K562 (cell line): Measurements from ENCODE around the gene ADAMTS20. TPM values are rescaled to one million over a fixed set of nuclear protein-coding genes. Genes with fewer than 3 reads are reported as not detected.

Source experiments
- ATAC-seq: fragments of 200-7000 bp; cut with Tn5 transposase; 3 replicates; pipeline ENCODE4 v1.9.1; 2020; ENCODE audit warnings: moderate library complexity
- BruUV-seq: library from RNA; stranded (reverse); fragments of 400-500 nt; replicated peaks from 2 replicates; lab custom pipeline; 2021; lab: Mats Ljungman, UMichigan
- CTCF ChIA-PET: fragments of 300-600 bp; formaldehyde crosslinking; extraction: SDS; loops from one replicate; lab custom pipeline; 2021; ENCODE audit warnings: low intra/inter-chr PET ratio; lab: Yijun Ruan, JAX
- POLR2A ChIA-PET: fragments of 300-600, 350-650 bp; sonication (Branson Sonifier 250); formaldehyde crosslinking; extraction: SDS; loops from one replicate; lab custom pipeline; 2021; ENCODE audit warnings: antibody characterized with exemption, inconsistent platforms; lab: Yijun Ruan, JAX
- DNase-seq, 4 experiments: peaks; one replicate each; pipeline versions ENCODE4 v3.0.0 to v3.0.0-alpha.2; 2011 to 2018; ENCODE audit warnings: low spot score in 3 of 4, mixed read lengths in 3 of 4; ENCODE audit errors: extremely low read depth in 1 of 4
- FAIRE-seq: peaks from 2 replicates; lab custom pipeline; 2011; peaks lifted over from hg19 to GRCh38; lab: Jason Lieb, UNC
- H2AFZ ChIP-seq: 2 replicates; pipeline ENCODE4 v1.6.0; 2011; ENCODE audit warnings: low read depth, low read length, control low read depth, inconsistent platforms
- H3K27ac ChIP-seq: fragments of 200-600 bp; 3 replicates; pipeline ENCODE4 v1.8.0; 2011; ENCODE audit warnings: low read depth, mild to moderate bottlenecking, control low read depth, inconsistent platforms, low read length, moderate library complexity, mixed read lengths; ENCODE audit errors: extremely low read depth
- H3K27me3 ChIP-seq, 2 experiments: fragments of 300-600 bp in 1 of 2; 2 replicates in 1 of 2; 3 replicates in 1 of 2; pipeline versions ENCODE4 v1.6.0 to v1.8.0; 2011; ENCODE audit warnings: inconsistent platforms in 2 of 2, low read length in 2 of 2, mild to moderate bottlenecking in 1 of 2, mixed read lengths in 1 of 2, moderate library complexity in 1 of 2; ENCODE audit not compliant: control insufficient read depth in 2 of 2, insufficient read depth in 2 of 2
- H3K36me3 ChIP-seq: fragments of 300-600 bp; 3 replicates; pipeline ENCODE4 v1.8.0; 2011; ENCODE audit warnings: mild to moderate bottlenecking, low read length, inconsistent platforms; ENCODE audit not compliant: control insufficient read depth, insufficient read depth
- H3K4me1 ChIP-seq, 2 experiments: fragments of 200-600 bp in 1 of 2; replicated peaks in 1 of 2; 2 replicates in 1 of 2; 3 replicates in 1 of 2; pipeline versions ENCODE4 v1.5.1 to v1.8.0; 2011; ENCODE audit warnings: inconsistent platforms in 2 of 2, low read length in 2 of 2, mild to moderate bottlenecking in 1 of 2, mixed read lengths in 1 of 2, moderate library complexity in 1 of 2; ENCODE audit not compliant: control insufficient read depth in 2 of 2, insufficient read depth in 2 of 2
- H3K4me2 ChIP-seq: 2 replicates; pipeline ENCODE4 v1.6.1; 2011; ENCODE audit warnings: low read length, control low read depth, inconsistent platforms, mixed read lengths; ENCODE audit not compliant: insufficient read depth
- H3K4me3 ChIP-seq: fragments of 200-600 bp; sonication (generic), shearing (Covaris generic); 2 replicates; pipeline ENCODE4 v1.5.1; 2016; ENCODE audit warnings: control low read depth, inconsistent platforms
- H3K79me2 ChIP-seq: fragments of 200-600 bp; 3 replicates; pipeline ENCODE4 v1.8.0; 2011; ENCODE audit warnings: low read length, inconsistent platforms; ENCODE audit not compliant: control insufficient read depth, insufficient read depth
- H3K9ac ChIP-seq, 2 experiments: 2 replicates each; pipeline versions ENCODE4 v1.6.0 to v1.6.1; 2011; ENCODE audit warnings: low read depth in 2 of 2, low read length in 2 of 2, control low read depth in 1 of 2, inconsistent platforms in 1 of 2, mild to moderate bottlenecking in 1 of 2, mixed read lengths in 1 of 2; ENCODE audit not compliant: insufficient read depth in 1 of 2
- H3K9me1 ChIP-seq: one replicate; pipeline ENCODE4 v1.6.0; 2011; ENCODE audit warnings: inconsistent platforms, mild to moderate bottlenecking, low read length, moderate library complexity; ENCODE audit not compliant: control insufficient read depth, insufficient read depth
- H3K9me3 ChIP-seq: replicated peaks from 2 replicates; pipeline ENCODE4 v1.5.1; 2011; ENCODE audit warnings: low read depth, low read length, inconsistent platforms; ENCODE audit not compliant: control insufficient read depth, insufficient read depth
- H4K20me1 ChIP-seq: replicated peaks from 2 replicates; pipeline ENCODE4 v1.6.1; 2011; ENCODE audit warnings: low read length, inconsistent platforms, mixed read lengths; ENCODE audit not compliant: control insufficient read depth, insufficient read depth
- ATF6 ChIP-seq: sonication (generic); formaldehyde crosslinking; IDR thresholded peaks from 2 replicates; pipeline ENCODE4 v1.4.0; 2020; ENCODE audit warnings: mild to moderate bottlenecking, missing genetic modification reagents
- COPS2 ChIP-seq: fragments of 450-650 bp; conservative IDR thresholded peaks from 2 replicates; pipeline ENCODE4 v1.6.1; 2016; ENCODE audit warnings: mild to moderate bottlenecking, moderate library complexity
- ERF ChIP-seq: fragments of 450-650 bp; formaldehyde crosslinking; IDR thresholded peaks from 2 replicates; pipeline ENCODE4 v1.4.0; 2020; ENCODE audit warnings: mild to moderate bottlenecking, mixed read lengths
- GATAD2A ChIP-seq: fragments of 450-650 bp; IDR thresholded peaks from 2 replicates; pipeline ENCODE4 v1.6.1; 2017
- NFIC ChIP-seq: fragments of 450-650 bp; IDR thresholded peaks from 2 replicates; pipeline ENCODE4 v1.6.1; 2017; ENCODE audit warnings: mild to moderate bottlenecking, inconsistent platforms
- NFIX ChIP-seq: fragments of 250-450 bp; sonication (Bioruptor Pico); IDR thresholded peaks from 2 replicates; pipeline ENCODE4 v1.4.0; 2020; ENCODE audit warnings: low read depth, mild to moderate bottlenecking, moderate library complexity
- SMARCC2 ChIP-seq: fragments of 450-650 bp; IDR thresholded peaks from 2 replicates; pipeline ENCODE4 v1.6.1; 2017; ENCODE audit warnings: antibody characterized with exemption, moderate library complexity, mild to moderate bottlenecking, low read depth
- TOE1 ChIP-seq, 2 experiments: fragments of 450-650 bp in 1 of 2; sonication (generic) in 1 of 2; formaldehyde crosslinking in 1 of 2; IDR thresholded peaks; 2 replicates each; pipeline versions ENCODE4 v1.7.1 to v1.8.0; 2016 to 2022; ENCODE audit warnings: borderline replicate concordance in 2 of 2, mild to moderate bottlenecking in 2 of 2, antibody characterized with exemption in 1 of 2, inconsistent platforms in 1 of 2, low read depth in 1 of 2, missing genetic modification reagents in 1 of 2, moderate library complexity in 1 of 2
- USF1 ChIP-seq: sonication (generic); formaldehyde crosslinking; IDR thresholded peaks from 2 replicates; pipeline ENCODE4 v1.9.0; 2022; ENCODE audit warnings: mild to moderate bottlenecking, missing genetic modification reagents
- YY1 ChIP-seq, 3 experiments: IDR thresholded peaks; 2 replicates each; pipeline ENCODE4 v1.6.1; 2011; ENCODE audit warnings: low read length in 2 of 3, mild to moderate bottlenecking in 2 of 3, moderate library complexity in 2 of 3, borderline replicate concordance in 1 of 3, control low read depth in 1 of 3, low read depth in 1 of 3; ENCODE audit not compliant: insufficient read depth in 3 of 3, insufficient replicate concordance in 2 of 3, control insufficient read depth in 1 of 3, insufficient read length in 1 of 3; ENCODE audit errors: extremely low read depth in 1 of 3
- ZBTB5 ChIP-seq: fragments of 450-650 bp; IDR thresholded peaks from 2 replicates; pipeline ENCODE4 v1.6.1; 2017; ENCODE audit warnings: antibody characterized with exemption
- ZKSCAN3 ChIP-seq: fragments of 250-450 bp; sonication (Bioruptor Pico); IDR thresholded peaks from 2 replicates; pipeline ENCODE4 v1.4.0; 2020
- ZMIZ1 ChIP-seq, 2 experiments: fragments of 150-350 bp in 1 of 2; IDR thresholded peaks; 2 replicates each; pipeline ENCODE4 v1.6.1; 2012 to 2016; ENCODE audit warnings: low read depth in 2 of 2, low read length in 2 of 2, mild to moderate bottlenecking in 1 of 2, moderate library complexity in 1 of 2
- ZNF431 ChIP-seq: sonication (generic); formaldehyde crosslinking; IDR thresholded peaks from 2 replicates; pipeline ENCODE4 v1.8.0; 2022; ENCODE audit warnings: mild to moderate bottlenecking, missing genetic modification reagents
- WGBS: fragments of 100-300 bp; shearing (Covaris generic); methylation state at CpG from one replicate; pipeline ENCODE4 v1.1.6; 2016; ENCODE audit warnings: low coverage, mixed read lengths; ENCODE audit not compliant: insufficient coverage; ENCODE audit errors: missing lambda C conversion rate; 5-methylcytosine and 5-hydroxymethylcytosine counted together
- in situ Hi-C: fragments of 300-500 bp; cut with MboI; formaldehyde crosslinking; loops from 4 replicates; pipeline ENCODE4 v1.15.0; 2018; ENCODE audit warnings: inconsistent platforms, mixed read lengths
- intact Hi-C: fragments of 100-400 bp; cut with micrococcal nuclease; formaldehyde crosslinking; loops from 2 replicates; pipeline ENCODE4 v1.14.2; 2022
- polyA plus RNA-seq, 8 experiments: library from polyadenylated mRNA; depleted of rRNA in 4 of 8; stranded (reverse) in 5 of 8; unstranded in 3 of 8; fragments of >200 nt; fragmentation: Nextera tagmentation in 2 of 8; fragmentation: Illumina TruSeq in 1 of 8; extraction: Ambion mirVana in 2 of 8; extraction: Trizol in 1 of 8; gene quantifications; 2 replicates each; pipeline versions ENCODE4 v1.2.1 to v1.2.3, GENCODE V29; 2011 to 2014; ENCODE audit warnings: inconsistent platforms in 1 of 8, missing spikeins in 1 of 8
- total RNA-seq, 7 experiments: library from RNA; depleted of rRNA in 6 of 7; stranded (reverse); fragments of >200 nt in 6 of 7; fragmentation: Illumina TruSeq in 2 of 7; extraction: Trizol in 2 of 7; gene quantifications; 2 replicates each; pipeline versions ENCODE4 v1.2.1 to v1.2.3, GENCODE V29; 2011 to 2021; ENCODE audit warnings: low replicate concordance in 1 of 7

The ADAMTS20 gene
- total and polyA plus RNA-seq, 9 of the 15 experiments (the other 6 are each of a cell fraction or from before 2014, with no cell fraction given) = 0.01 to 0.84 (median 0.07) TPM; not detected in 2

GRCh38 chr12:43436597-43436996 is 115.4 kb downstream of the ADAMTS20 start:
- no peak overlapping the region for H3K4me2 ChIP-seq
- DNase-seq (no peak), FAIRE-seq (no peak), ATAC-seq (no peak)
- no peak overlapping the region for H2AFZ ChIP-seq
- TF ChIP-seq ZMIZ1 (IDR thresholded peaks at IDR 0.05; ENCODE audit: low read depth in 2 of 2, low read length in 2 of 2) (no peak), SMARCC2 (no peak), USF1 (CRISPR knock-in tag) (no peak), ERF (CRISPR knock-in tag) (no peak), ZNF431 (CRISPR knock-in tag) (no peak), COPS2 (no peak), NFIX (CRISPR knock-in tag) (peak; percentile 95), TOE1 (IDR thresholded peaks at IDR 0.05; ENCODE audit: borderline replicate concordance) (no peak), TOE1 (CRISPR knock-in tag; IDR thresholded peaks at IDR 0.05; ENCODE audit: borderline replicate concordance, low read depth) (no peak), ZBTB5 (no peak), NFIC (peak; percentile 97), YY1 (IDR thresholded peaks at IDR 0.05; ENCODE audit: borderline replicate concordance in 1 of 3, control insufficient read depth in 1 of 3, extremely low read depth in 1 of 3, insufficient read depth in 3 of 3, insufficient read length in 1 of 3, insufficient replicate concordance in 2 of 3, low read depth in 1 of 3, low read length in 2 of 3) (no peak), ATF6 (CRISPR knock-in tag) (no peak), ZKSCAN3 (CRISPR knock-in tag) (no peak), GATAD2A (no peak)
- no peaks in the 10 kb centered on the region for H3K4me1 ChIP-seq
- ChIA-PET POLR2A (no interaction called here), CTCF (no interaction called here)
- intact Hi-C loops = no loop called here
- 0% methylated on average over 4 of the region's 4 CpGs for WGBS
- no peaks in the 10 kb centered on the region for H3K36me3 ChIP-seq
- H3K27me3 ChIP-seq = no peaks in the 10 kb centered on the region
- in situ Hi-C loops = no loop called here
- no peak overlapping the region for H3K27ac ChIP-seq
- no peaks in the 10 kb centered on the region for H3K79me2 ChIP-seq
- no peaks in the 10 kb centered on the region for H3K9me1 ChIP-seq
- no peak overlapping the region for H3K9ac ChIP-seq
- H3K4me3 ChIP-seq = no peak overlapping the region
- H4K20me1 ChIP-seq = no peaks in the 10 kb centered on the region
- H3K9me3 ChIP-seq = no peaks in the 10 kb centered on the region
- no TSS peak for BruUV-seq
